Measurements from ENCODE around the gene THBS4. TPM values are rescaled to one million over a fixed set of nuclear protein-coding genes. Genes with fewer than 3 reads are reported as not detected.

Gene THBS4
- total and polyA plus RNA-seq, 4 donors, result 0.08 to 0.28 (median 0.20) TPM

GRCh38 chr5:80026841-80027240, 8.3 kb upstream of the THBS4 start:
- no peaks in the 10 kb centered on the region for H3K27me3 ChIP-seq (ENCODE audit: control insufficient read depth in 4 of 4, insufficient read depth in 4 of 4, low read length in 3 of 4)
- no peak overlapping the region for H3K4me3 ChIP-seq (ENCODE audit: low read depth in 1 of 3, low read length in 3 of 3)
- no peak overlapping the region for H3K9ac ChIP-seq (ENCODE audit: low read depth in 1 of 2, low read length in 2 of 2)
- H3K9me3 ChIP-seq (ENCODE audit: control insufficient read depth in 4 of 4, low read length in 3 of 4), result no peaks in the 10 kb centered on the region
- H3K4me1 ChIP-seq (ENCODE audit: control insufficient read depth in 4 of 4, insufficient read depth in 4 of 4, low read length in 3 of 4), result no peaks in the 10 kb centered on the region
- no peak overlapping the region for H3K27ac ChIP-seq (ENCODE audit: low read depth in 1 of 2, low read length in 2 of 2)
- no peaks in the 10 kb centered on the region for H3K36me3 ChIP-seq (ENCODE audit: control insufficient read depth in 4 of 4, insufficient read depth in 3 of 4, low read depth in 1 of 4, low read length in 3 of 4)
- DNase-seq (ENCODE audit: low spot score), result no peak
- TF ChIP-seq JUND (IDR thresholded peaks at IDR 0.05) (no peak), HNF4A (conservative IDR thresholded peaks at IDR 0.05) (no peak)

GRCh38 chr5:80031109-80031508, 4.0 kb upstream of the THBS4 start:
- Histone ChIP-seq H3K4me1 (ENCODE audit: control insufficient read depth in 4 of 4, insufficient read depth in 4 of 4, low read length in 3 of 4) (peaks cover 2 to 8% (median 3%) of the 10 kb centered on the region in 4 donors), H3K36me3 (ENCODE audit: control insufficient read depth in 4 of 4, insufficient read depth in 3 of 4, low read depth in 1 of 4, low read length in 3 of 4) (no peaks in the 10 kb centered on the region), H3K27ac (ENCODE audit: low read depth in 1 of 2, low read length in 2 of 2) (no peak overlapping the region), H3K4me3 (ENCODE audit: low read depth in 1 of 3, low read length in 3 of 3) (no peak overlapping the region), H3K9me3 (ENCODE audit: control insufficient read depth in 4 of 4, low read length in 3 of 4) (no peaks in the 10 kb centered on the region), H3K27me3 (ENCODE audit: control insufficient read depth in 4 of 4, insufficient read depth in 4 of 4, low read length in 3 of 4) (peaks cover 0 to 18% (median 9%) of the 10 kb centered on the region in 4 donors), H3K9ac (ENCODE audit: low read depth in 1 of 2, low read length in 2 of 2) (no peak overlapping the region)
- no peak for TF ChIP-seq ZBTB33 (IDR thresholded peaks at IDR 0.05)
- 72% methylated on average over 1 of the region's 1 CpG for WGBS
- DNase-seq (ENCODE audit: low spot score), result no peak

GRCh38 chr5:80033513-80033912, 1.6 kb upstream of the THBS4 start:
- Histone ChIP-seq H3K4me1 (ENCODE audit: control insufficient read depth in 4 of 4, insufficient read depth in 4 of 4, low read length in 3 of 4) (peaks cover 2 to 8% (median 3%) of the 10 kb centered on the region in 4 donors), H3K9ac (ENCODE audit: low read depth in 1 of 2, low read length in 2 of 2) (no peak overlapping the region), H3K27me3 (ENCODE audit: control insufficient read depth in 4 of 4, insufficient read depth in 4 of 4, low read length in 3 of 4) (peaks cover 0 to 21% (median 11%) of the 10 kb centered on the region in 4 donors), H3K27ac (ENCODE audit: low read depth in 1 of 2, low read length in 2 of 2) (no peak overlapping the region), H3K4me3 (ENCODE audit: low read depth in 1 of 3, low read length in 3 of 3) (no peak overlapping the region), H3K9me3 (ENCODE audit: control insufficient read depth in 4 of 4, low read length in 3 of 4) (no peaks in the 10 kb centered on the region), H3K36me3 (ENCODE audit: control insufficient read depth in 4 of 4, insufficient read depth in 3 of 4, low read depth in 1 of 4, low read length in 3 of 4) (no peaks in the 10 kb centered on the region)
- no peak for DNase-seq (ENCODE audit: low spot score)
- TF ChIP-seq GABPA (IDR thresholded peaks at IDR 0.05 in 1 of 2, conservative IDR thresholded peaks at IDR 0.05 in 1 of 2) (no peak), TAF1 (conservative IDR thresholded peaks at IDR 0.05) (no peak), RAD21 (IDR thresholded peaks at IDR 0.05) (no peak), EGR1 (IDR thresholded peaks at IDR 0.05; ENCODE audit: low read depth in 2 of 2) (no peak), ZBTB33 (IDR thresholded peaks at IDR 0.05) (no peak), JUND (IDR thresholded peaks at IDR 0.05) (no peak), HNF4G (IDR thresholded peaks at IDR 0.05) (no peak), REST (IDR thresholded peaks at IDR 0.05) (no peak)
